T-helper 2 cell treated with Interferon-gamma antibody and Interleukin-4, amounts not matched to agents 100 ng/mL and 5 ng/mL, for 36 hours (primary cell): ENCODE measurements around the gene EFHD2. TPM values are rescaled to one million over a fixed set of nuclear protein-coding genes. Genes with fewer than 3 reads are reported as not detected.
"Not testable (repeated sequence)": the region's sequence is repeated elsewhere in the genome, so short reads cannot be mapped to it uniquely, and the experiment has no call there.

Experiments
- intact Hi-C: fragments of 100-400 bp; cut with micrococcal nuclease; formaldehyde crosslinking; loops from one replicate; pipeline ENCODE4 v1.15.1; 2023
- total RNA-seq: library from RNA; stranded (reverse); gene quantifications from 2 replicates; pipeline ENCODE4 v1.2.3, GENCODE V29; 2022

Gene EFHD2
- 109 and 110 TPM in 2 replicates for total RNA-seq

DNA sequence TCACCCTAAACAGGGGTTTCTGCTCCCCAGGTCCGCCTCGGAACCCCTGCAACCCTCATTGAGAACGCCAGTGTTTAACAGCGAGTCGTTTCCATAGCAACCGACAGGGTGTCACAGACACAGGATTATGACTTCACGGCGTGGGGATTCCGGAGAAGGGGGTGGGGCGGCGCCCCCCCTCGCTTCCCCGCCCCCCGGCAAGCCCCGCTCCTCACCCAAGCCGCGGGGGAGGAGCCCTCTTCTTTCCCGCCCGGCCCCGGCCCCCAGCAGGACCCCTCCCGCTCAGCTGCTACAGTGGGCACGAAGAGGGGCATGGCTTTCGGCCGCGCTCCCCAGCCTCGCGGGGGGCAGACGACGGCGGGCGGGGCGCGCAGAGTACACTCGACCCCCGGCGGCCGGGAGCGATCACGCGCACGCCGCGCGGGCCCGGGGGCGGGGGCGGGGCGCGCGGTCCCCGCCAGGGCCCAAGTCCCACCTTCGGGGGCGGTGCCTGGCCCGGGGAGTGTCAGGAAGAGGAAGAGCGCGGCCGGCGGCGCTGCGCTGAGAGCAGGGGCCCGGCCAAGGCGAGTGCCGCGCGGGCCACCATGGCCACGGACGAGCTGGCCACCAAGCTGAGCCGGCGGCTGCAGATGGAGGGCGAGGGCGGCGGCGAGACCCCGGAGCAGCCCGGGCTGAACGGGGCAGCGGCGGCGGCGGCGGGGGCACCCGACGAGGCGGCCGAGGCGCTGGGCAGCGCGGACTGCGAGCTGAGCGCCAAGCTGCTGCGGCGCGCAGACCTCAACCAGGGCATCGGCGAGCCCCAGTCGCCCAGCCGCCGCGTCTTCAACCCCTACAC, at the start of gene EFHD2:
TSS of gene EFHD2 (plus strand) at position 501 of the 835 bp plus-strand sequence. CDS start at position 585, 84 bp downstream.
- intact Hi-C loops = loop anchor here (1.0 kb wide), 1 partner anchor 8 kb away; no protein-coding TSS in a partner anchor

DNA sequence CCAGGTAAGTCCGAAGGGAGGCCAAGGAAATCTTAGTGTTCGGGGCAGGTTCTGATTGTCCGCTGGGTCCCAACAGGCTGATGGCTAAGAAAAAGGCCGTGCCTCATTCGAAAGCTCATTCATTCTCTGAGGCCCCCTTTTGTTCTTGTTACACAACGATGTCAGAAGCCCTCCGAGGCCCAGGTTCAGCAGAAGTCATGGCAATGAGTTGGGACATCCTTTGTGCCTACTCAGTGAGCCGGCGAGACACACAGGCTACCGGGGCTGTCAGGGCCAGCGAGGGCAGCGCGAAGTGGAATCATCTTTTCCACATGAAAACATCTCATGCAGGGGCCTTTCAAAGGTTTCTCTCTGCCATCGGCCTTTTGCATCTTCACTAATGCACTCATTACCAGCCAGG, 49.0 kb upstream of the EFHD2 start:
- intact Hi-C loops = no loop called here

DNA sequence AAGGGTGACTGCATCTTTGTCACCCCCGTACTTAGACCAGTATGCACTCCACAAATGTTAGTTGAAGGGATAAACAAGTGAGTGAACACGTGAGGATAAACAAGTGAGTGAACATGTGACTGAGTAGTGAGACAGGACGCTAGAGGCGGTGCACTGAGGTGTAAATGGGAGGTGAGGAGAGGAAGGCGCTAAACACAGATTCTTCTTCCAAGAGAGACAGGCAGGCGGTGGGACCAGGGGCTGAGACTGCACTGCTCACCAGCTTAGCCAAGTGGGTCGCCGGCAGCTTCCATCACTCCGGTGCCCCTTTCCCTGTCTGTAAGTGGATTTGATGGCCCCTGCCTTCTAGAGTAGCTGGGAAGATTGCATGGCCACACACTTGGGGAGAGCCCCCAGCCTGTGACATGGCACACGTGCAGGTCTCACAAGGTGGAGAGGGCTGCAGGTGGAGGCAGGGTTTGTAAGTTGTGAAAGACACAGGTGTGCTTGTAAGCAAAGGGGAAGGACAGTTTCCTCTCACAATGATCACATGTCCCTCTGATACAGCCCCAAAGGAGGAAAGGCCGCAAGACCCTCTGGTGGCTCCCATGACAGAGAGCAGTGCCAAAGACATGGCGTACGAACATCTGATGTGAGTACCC, 47.5 kb upstream of the EFHD2 start:
- intact Hi-C loops = no loop called here

DNA sequence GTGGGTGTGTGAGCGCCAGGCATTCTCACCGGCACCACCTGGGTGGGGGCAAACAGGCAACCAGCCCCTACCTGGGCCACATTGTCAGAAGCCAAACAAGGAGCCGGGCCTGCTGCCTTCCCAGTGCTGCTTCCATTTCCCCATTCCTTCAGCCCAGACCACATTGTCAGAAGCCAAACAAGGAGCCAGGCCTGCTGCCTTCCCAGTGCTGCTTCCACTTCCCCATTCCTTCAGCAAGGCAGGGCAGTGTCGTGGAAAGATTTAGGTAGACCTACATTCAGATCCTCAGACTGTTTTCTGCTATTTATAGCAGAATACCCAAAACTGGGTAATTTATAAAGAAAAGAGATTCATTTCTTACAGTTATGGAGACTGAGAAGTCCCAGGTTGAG, 47.0 kb upstream of the EFHD2 start:
- intact Hi-C loops = no loop called here

GRCh38 chr1:15364740-15365139, 44.9 kb upstream of the EFHD2 start:
- intact Hi-C loops = no loop called here

DNA sequence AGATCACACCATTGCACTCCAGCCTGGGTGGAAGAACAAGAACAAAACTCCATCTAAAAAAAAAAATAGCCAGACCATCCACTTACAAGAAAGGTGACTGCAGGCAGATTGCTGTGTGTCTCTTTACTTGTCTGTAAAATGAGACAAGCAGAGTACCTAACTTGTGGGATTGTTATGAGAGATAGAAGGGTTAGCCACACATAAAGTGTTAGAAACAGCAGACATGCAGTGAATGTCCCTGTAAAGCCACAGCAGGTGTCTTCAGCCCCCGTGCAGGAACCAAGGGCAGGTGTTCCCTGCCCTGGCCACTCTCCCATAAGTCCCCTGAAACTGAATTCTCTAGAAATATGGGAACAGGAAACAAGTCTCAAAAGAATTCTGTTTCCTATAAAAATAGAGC, 40.8 kb upstream of the EFHD2 start:
- intact Hi-C loops = no loop called here

GRCh38 chr1:15370268-15370667, 39.4 kb upstream of the EFHD2 start:
- intact Hi-C loops = no loop called here

GRCh38 chr1:15370781-15371520, 38.7 kb upstream of the EFHD2 start:
- intact Hi-C loops = no loop called here

DNA sequence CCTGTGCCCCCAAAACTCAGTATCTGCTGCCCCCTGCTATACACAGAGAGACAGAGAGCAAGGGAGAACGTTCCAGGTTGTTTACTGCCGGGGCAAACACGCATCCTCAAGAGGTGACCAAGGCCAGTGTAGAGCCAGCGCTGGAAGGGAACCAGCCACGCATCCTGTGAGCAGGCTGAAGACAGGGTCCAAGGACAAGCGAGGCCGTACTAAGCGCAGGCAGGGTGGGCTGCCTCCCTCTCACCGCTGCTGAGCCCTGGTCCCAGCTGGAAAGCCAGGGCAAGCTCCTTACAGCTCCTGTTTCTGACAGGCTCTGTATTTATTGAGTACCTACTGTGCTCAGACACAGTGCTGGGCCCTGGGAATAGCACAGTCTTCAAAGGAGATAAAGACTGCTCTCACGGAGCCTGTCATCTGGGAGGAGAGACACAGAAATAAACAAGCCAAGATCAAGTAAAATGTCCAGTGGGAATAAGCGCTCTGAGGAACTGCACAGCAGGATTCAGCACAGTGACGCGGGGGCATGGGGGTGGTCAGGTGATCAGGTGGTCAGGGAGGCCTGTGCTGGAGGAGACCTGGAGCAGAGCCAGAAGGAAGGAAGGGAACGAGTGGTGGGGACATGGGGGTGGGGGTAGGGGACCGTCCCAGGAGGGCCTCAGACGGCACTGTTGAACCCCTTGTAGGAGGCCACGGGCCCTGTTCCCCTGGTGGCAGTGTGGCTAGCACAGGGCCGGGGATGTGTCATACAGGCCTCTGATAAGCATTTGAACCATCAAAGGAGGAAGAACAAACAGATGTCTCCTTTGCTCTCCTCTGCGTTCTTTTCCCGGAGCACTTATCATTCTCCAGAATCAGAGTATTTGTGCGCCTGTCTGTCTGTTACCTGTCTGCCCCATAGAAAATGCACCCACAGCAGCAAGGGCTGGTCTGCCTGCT, 37.8 kb upstream of the EFHD2 start:
- intact Hi-C loops = no loop called here

- intact Hi-C loops = no loop called here
Observed at GRCh38 chr1:15378729-15379128, 31.0 kb upstream of the EFHD2 start.

DNA sequence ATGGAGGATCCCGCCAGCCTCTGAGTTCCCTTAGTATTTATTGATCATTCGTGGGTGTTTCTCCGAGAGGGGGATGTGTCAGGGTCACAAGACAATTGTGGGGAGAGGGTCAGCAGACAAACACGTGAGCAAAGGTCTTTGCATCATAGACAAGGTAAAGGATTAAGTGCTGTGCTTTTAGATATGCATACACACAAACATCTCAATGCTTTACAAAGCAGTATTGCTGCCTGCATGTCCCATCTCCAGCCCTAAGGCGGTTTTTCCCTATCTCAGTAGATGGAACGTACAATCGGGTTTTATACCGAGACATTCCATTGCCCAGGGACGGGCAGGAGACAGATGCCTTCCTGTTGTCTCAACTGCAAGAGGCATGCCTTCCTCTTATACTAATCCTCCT, 30.5 kb upstream of the EFHD2 start:
- intact Hi-C loops = not testable (repeated sequence)

DNA sequence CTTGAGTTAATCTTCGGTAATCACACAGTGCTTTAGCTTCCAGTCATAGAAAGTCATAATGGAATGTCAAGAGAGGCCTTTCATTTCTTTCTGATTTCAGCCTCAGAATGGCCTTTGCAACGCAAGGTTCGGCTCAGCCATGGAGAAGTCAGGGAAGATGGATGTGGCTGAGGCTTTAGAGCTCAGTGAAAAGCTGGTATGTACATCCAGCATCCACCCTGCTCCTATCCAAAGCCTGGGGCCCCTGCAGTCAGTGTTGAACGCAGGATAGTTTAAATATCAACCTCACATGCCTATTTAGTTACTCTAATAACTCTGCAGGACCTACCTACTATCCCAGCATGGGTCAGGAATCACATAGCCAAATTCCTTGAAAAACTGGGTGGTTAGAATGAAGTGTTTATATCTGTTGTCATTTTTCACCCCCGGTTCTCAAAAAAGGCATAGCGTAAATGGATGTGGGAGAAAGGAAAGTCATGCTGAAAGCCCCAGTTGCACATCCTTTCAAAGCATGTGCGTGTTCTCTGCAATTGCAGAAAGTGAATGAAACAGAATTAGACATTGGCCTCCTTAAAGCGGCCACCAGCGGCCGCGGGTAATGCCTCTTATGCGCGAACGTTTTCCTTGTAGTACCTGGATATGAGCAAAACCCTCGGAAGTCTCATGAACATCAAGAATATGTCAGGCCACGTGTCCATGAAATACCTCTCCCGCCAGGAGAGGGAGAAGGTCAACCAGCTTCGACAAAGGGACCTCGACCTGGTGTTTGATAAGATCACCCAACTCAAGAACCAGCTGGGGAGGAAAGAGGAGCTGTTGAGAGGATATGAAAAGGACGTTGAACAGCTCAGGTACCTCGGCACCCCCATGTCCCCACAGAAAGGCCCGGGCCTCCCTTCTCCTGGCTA, 28.8 kb upstream of the EFHD2 start:
- intact Hi-C loops = no loop called here

DNA sequence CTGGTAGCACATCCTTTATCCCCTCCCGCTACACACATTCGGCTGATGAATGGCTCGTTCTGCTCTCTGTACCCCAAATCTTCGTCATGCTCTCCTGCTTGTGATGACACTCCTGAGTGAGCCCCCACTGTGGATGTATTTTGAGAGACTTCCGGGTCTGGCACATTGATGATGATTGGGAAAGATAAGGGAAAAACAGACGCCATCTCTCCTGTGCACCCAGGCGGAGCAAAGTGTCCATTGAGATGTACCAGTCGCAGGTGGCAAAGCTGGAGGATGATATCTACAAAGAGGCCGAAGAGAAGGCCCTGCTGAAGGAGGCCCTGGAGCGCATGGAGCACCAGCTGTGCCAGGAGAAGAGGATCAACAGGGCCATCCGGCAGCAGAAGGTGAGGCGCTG, 27.9 kb upstream of the EFHD2 start:
- intact Hi-C loops = no loop called here

DNA sequence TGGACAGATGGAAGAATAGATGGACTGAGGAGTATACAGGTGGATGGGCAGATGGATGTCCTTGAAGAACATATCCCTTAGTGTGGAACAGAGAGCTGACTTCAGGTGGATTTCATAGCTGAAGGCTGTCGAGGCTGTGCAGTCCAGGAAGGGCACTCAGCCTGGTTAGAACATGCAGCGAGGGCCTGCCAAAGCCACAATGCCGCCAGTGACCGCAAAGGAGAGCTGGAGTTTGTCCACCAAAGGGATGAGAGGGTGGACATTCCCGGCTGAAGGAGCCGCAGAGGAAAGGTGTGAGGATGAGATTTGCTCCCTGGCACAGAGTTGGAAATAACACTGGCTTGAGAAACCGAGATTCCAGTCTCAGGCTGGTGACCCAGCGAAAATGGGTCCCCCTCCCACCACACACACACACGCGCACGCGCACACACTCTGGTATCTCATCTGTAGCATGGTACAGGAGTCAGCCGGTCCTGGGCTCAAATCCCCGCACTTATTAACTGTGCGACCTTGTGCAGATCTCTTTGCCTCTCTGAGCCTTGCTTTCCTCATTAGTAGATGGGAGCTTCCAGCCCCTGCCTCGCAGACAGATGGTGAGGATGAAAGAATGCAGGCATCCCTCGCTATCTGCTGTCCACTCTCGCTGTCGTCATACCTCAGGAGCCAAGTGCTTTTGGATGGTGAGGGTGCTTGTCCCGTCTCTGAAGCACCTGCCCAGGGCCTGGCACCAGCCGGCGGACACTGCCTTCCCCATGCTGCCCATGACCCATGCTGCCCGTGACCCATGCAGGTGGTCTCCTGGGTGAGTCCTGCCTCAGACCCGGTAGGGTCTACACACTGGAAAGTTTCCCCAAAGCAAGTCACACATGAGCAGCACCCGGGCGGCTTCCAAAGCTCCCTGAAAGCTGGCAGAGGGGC, 26.8 kb upstream of the EFHD2 start:
- intact Hi-C loops = no loop called here

DNA sequence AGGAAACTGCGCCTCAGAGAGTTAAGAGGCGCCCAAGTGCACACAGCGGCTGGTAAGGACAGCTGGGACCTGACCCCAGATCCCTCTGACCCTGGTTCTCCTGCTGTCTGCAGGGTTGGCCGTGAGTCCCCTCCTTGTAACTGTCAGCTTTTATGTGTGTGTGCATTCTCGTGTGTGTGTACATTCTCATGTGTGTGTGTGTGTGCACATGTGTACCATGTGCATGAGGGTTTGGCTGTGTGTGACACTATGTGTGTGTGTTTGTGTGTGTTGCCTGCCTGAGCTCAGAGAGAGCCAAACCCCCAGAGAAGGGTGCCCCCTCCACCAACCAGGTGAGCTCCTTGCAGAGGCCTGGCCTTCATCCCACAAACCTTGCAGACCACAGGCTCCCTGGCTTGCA, 25.9 kb upstream of the EFHD2 start:
- intact Hi-C loops = no loop called here

DNA sequence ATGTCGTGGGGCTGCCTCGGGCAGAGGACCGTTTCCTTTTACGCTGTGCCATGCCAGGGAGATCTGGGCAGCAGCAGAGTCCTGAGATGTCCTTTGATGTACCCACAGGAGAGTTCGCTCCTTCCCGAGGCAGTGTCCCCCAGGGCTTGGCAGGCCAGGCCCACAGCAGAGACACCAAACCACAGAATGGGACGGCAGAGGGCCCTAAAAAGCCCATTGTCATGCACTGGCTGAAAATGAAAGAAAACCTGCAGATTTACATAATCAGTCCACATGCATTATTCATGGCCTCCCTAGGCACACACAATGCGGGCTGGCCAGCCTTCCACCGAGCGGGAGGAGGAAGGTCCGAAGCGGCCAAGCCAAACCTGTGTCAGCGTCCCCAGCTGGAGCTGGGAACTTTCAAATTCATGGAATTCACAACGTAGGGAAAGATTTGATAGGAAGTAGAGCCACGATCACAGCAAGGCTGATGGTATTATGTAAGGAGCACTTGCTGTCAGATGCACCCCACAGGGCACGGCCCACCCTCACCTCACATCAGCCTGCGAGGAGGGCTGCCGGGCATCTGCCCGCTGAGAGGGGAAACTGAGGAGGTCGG, 25.3 kb upstream of the EFHD2 start:
- intact Hi-C loops = no loop called here

GRCh38 chr1:15385420-15385819, 24.3 kb upstream of the EFHD2 start:
- intact Hi-C loops = no loop called here

DNA sequence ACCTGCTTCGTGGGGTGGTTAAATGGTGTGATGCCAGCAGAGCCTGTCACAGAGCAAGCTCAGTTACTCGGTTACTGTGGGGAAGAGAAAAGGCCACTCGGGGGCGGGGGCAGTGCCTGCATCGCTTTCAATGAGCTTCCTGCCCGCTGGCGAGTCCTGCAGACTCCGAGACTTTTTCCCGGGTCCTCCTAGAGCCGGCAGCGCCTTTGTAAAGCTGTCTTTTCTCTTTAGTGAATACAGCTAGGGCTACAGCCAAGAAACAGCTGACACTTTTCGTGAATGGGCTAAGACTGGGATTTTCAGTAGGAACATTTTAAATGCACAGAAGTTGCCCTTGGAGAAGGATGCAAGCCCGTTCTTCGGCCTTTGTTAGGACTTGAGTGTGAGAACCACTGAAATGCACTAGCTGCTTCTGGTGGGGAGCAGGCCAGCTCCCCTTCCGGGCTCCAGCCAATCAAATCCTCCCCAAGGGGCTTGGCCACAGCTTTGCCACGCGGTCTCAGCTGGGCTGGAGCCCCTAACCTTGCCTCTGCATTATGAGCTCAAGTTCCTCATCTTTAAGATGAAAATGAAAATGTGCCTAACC, 23.4 kb upstream of the EFHD2 start:
- intact Hi-C loops = no loop called here
